Skin of body (tissue), 2 donors: ENCODE measurements around the gene DOCK1. TPM values are rescaled to one million over a fixed set of nuclear protein-coding genes. Genes with fewer than 3 reads are reported as not detected.
"Not testable (repeated sequence)": the region's sequence is repeated elsewhere in the genome, so short reads cannot be mapped to it uniquely, and the experiment has no call there.

ENCODE experiments used
- DNase-seq: peaks from one replicate; lab custom pipeline; 2025; lab: John Stamatoyannopoulos, UW
- total RNA-seq: library from RNA; depleted of rRNA; stranded (reverse); fragments of >200 nt; gene quantifications from one replicate; pipeline ENCODE4 v1.2.3, GENCODE V29; 2014

Gene DOCK1
- total RNA-seq, 1 donor from 2014 or later = 80.8 TPM

DNA sequence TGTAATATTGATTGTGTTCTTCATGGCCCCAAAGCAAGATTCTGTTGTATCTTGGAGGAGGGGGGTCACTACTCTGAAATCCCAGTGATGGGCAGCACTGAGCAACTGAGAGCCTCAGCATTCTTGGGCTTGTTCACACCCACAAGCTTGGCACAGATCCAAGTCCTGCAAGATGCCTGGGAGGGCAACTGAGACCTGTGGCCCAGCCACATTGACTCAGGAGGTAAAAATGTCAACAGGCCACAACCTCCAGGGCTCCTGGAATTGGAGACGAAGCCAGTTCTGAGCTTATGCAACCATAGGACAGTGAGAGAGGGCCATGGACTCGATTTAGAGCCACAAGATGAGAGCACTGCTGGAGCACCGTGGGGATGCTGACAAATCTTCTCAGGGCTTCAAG is 3.1 kb upstream of the DOCK1 start:
- DNase-seq = no peak

GRCh38 chr10:126903656-126904360 is 1.4 kb upstream of the DOCK1 start:
- DNase-seq = no peak

DNA sequence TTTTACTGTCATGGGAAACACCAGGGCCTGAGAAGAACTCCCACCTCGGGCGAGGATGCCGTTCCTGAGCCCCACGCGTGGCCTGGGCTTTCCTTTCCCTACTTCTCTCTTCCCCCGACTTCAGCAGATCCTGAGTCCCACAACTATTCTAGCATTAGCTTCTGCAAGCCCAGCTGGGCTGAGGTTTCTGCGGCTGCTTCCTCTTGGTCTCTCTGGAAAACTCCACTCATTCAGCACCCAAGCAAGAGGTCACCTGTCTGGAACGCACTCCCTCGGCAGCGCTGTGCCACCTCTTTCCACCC is 761 bp upstream of the DOCK1 start:
- no peak for DNase-seq

- no peak for DNase-seq
These were observed 812 bp downstream of the DOCK1 start for GRCh38 chr10:126905776-126906703.

DNA sequence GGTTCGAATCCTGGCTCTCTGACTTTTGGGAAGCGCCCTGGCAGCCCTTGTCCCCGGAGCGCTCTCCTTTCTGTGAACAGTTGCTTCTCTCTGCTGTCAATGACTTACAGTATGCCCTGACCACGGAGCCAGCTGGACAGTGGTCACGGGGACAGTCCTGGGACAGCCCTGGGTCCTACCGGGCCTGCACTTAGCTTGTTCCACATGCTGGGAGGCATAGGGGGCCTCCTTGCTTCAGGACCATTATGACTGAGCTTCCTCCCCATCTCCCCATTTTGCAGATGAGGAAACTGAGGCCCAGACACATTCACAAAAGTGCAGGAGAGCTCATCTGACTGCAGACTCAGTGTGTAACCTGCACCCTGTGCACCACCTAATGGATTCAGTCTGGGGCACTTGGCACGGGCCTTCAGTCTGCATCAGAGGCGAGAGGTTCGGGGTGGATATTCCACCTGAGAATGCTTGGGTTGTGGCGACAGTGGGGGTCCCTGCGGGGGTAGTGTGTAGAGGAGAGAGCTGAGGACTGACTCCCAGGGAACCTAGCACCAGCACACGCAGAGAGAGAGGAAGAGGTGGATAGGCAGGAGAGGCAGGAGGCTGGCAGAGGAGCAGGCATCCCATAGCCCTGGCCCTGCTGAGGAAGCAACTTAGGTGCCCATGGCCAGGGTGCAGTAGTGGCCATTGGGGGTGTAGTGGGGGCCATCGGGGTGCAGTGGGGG is 1.6 kb downstream of the DOCK1 start:
- no peak for DNase-seq

DNA sequence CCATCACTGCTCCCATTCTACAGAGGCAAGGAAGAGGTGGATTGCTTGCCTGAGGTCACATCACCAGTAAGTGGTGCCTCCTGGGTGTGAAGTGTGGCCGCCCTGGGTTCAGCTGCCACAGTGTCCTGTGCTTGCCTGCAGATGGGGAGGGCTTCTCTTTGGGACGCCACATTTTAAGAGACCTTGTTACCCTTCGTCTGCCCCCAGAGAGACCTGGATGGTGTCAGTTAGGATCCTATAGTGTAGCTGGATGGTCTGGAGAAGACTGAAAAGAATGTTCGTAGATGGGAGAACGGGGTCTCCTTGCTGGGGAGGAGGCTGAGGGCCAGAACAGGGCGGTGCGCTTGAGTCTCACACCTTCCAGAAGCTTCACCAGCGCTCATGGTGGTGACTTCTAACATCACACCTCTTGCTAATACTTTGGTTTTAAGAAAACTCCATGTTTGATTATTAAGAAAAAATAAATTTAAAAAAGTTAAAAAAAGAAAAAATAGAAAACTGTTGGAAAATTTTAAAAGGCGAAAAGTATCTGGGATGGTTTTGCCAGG is 2.3 kb downstream of the DOCK1 start:
- no peak for DNase-seq

- no peak for DNase-seq
These were observed 3.0 kb downstream of the DOCK1 start for GRCh38 chr10:126908225-126908624.

DNA sequence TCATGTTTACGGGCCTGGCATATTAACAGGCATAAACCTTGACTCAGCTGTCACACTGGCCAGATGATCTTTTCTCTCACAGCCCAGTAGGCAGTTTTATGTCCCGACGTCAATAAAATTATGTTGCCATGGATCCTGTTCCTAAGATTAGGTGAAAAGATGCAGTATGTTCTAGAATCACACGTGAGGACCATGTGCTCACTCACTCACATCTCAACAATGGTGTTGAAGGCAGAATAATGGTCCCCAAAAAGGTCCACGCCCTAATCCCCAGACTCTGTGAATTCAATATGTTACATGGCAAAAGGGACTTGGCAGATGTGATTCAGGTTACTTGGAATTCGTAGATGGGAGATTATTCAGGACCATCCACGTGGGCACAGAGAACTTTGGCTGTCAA is 3.5 kb downstream of the DOCK1 start:
- DNase-seq = no peak

GRCh38 chr10:126909147-126909546 is 3.9 kb downstream of the DOCK1 start:
- DNase-seq = no peak

DNA sequence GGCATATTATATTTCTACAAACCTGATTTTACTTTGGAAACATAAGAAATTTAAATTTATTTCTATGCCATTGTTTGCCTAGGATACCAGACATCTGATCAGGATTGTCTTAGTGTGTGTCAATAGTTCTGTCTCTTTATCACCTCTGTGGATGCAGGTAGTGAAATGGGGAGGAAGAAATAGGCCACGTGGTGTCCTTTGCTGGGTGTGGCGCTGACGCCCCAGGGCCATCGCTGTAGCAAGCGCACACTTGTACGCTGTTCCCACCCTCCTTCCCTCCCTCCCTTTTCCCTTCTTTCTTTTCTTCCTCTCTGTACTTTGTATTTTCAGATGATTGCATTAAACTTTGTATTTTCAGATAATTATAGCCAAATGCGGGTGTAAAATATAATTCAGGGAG is 5.0 kb downstream of the DOCK1 start:
- DNase-seq = no peak

DNA sequence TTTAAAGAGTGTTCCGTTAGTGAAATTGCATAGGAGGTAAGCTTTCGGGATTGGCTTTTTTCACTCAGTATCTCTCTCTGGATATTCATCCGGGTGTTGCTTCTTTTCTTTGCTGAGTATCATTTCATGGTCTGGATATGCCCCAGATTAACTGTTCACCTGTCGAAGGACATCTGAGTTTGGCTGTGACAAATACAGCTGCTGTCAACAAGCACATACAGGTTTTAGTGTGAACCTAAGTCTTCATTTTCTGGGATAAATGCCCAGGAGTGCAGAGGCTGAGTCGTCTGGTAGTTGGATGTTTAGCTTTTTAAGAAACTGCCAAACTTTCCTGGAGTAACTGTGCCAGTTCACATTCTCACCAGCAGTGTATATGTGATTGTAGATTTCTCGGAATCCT is 5.6 kb downstream of the DOCK1 start:
- no peak for DNase-seq

DNA sequence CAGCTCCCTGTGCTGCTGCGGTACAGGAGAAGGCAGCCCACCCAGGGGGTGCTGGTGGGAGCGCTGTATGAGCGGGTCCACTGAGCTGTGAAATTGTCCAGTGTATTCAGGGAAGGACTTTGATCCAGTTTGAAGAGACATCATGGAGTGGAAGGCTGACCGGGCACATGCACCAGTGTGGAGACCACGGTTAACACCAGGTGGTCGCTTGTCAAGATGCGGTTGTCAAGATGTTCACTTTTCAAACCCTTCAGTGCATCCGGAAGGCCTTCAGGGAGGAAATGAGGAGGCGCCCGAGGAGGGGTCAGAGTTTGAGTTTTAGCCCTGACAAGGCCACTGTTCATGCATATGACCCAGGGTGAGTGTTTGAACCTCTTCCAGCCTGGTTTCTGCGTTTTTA is 6.1 kb downstream of the DOCK1 start:
- no peak for DNase-seq

- no peak for DNase-seq
These were observed 8.1 kb downstream of the DOCK1 start for GRCh38 chr10:126913316-126913715.

DNA sequence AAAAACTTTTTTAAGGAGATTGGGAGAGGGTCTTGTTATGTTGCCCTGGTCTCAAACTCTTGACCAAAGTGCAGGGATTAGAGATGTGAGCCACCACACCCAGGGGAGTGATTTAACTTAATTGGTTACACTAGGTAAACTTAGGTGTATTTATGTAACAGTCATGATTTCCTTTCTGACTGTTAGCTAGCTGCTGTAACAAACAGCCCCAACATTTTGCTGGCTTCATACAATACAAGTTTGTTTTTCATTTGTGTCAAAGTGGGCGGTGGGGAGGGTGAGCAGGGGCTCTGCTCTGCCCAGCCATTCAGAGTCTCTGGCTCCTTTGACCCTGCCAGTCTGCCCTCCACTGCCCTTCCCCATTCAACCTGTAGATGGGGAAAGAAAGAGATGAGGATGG is 9.3 kb downstream of the DOCK1 start:
- no peak for DNase-seq

DNA sequence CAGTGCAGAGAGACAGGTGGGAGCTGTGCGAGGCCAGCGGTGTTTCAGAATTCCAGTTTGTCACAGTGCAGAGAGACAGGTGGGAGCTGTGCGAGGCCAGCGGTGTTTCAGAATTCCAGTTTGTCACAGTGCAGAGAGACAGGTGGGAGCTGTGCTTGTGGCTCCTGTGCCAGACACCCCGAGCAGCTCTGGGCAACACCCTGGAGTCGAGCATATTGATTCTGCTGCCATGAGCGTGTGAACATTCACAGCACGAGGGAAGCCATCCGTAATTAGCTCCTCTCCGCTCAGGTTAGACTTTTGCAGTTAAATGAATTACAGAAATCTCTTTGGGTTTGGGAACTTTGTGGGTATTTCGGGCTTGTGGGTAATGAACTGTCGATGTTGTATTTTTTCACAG is 11.7 kb downstream of the DOCK1 start:
- DNase-seq = not testable (repeated sequence)

DNA sequence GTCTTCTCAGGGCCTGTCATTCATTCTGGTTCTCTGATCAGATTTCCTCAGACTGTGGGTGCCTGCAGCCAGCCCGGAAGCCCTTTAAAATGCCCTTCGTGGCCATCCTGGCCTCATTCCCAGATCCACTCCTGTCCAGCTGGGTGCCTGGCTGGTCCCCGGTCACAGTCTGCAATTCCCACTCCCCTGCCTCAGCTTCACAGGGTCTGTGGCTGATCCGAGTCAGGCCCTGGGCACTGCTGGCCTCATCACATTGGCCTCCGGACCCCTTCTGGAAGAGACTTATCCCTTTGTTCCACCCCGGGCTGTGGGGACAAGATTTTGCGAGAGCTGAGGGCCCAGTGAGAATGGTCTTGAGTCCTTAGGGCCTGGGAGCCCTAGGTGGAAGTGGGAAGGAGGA is 12.1 kb downstream of the DOCK1 start:
- DNase-seq = no peak

- no peak for DNase-seq
These were observed 13.0 kb downstream of the DOCK1 start for GRCh38 chr10:126917975-126918908.

GRCh38 chr10:126919426-126919825 is 14.2 kb downstream of the DOCK1 start:
- no peak for DNase-seq

DNA sequence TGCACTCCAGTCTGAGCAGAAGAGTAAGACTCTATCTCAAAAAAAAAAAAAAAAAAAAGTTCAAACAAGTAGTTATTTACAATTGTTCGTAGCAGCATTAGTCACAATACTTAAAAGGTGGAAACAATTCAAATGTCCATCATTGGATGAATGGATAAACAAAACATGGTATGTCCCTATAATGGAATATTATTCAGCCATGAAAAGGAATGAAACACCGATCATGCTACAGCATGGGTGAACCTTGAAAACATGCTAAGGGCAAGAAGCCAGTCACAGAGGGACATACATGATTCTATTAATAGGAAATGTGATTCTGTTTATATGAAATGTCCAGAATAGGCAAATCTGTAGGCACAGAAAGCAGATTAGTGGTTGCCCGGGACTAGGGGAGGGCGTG is 15.9 kb downstream of the DOCK1 start:
- no peak for DNase-seq

DNA sequence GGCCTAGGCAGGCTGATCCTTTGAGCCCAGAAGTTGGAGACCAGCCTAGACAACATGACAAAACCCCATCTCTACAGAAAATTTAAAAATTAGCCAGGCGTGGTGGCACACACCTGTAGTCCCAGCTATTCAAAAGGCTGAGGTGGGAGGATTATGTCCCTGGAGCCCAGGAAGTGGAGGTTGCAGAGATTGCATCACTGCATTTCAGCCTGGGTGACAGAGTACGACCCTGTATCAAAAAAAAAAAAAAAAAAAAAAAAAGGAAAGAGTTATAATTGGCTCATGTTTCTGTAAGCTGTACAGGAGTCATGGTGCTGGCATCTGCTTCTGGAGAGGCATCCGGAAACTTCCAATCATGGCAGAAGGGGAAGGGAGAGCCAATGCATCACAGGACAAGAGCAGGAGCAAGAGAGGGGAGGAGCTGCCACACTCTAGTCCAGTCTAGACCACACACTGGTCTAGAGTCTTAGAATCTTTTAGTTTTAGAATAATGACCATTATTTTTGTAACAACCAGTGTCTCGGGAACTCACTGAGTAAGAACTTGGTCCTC is 16.8 kb downstream of the DOCK1 start:
- no peak for DNase-seq
